HUES6 (cell line): ENCODE results near the gene EMC8.

ENCODE experiments used
- H3K27ac ChIP-seq: 2 replicates; pipeline ENCODE4 v1.7.0; 2013; ENCODE audit warnings: low read depth, mild to moderate bottlenecking, low read length, inconsistent platforms
- H3K27me3 ChIP-seq: 2 replicates; pipeline ENCODE4 v1.6.1; 2013; ENCODE audit warnings: low read length; ENCODE audit not compliant: control insufficient read depth, insufficient read depth
- H3K36me3 ChIP-seq: 2 replicates; pipeline ENCODE4 v1.6.1; 2013; ENCODE audit warnings: low read length; ENCODE audit not compliant: control insufficient read depth, insufficient read depth
- H3K4me1 ChIP-seq: 2 replicates; pipeline ENCODE4 v1.6.1; 2013; ENCODE audit warnings: low read length; ENCODE audit not compliant: control insufficient read depth, insufficient read depth
- H3K4me3 ChIP-seq: 2 replicates; pipeline ENCODE4 v1.5.1; 2013; ENCODE audit warnings: low read depth, low read length
- H3K9ac ChIP-seq: one replicate; pipeline ENCODE4 v1.6.1; 2013; ENCODE audit warnings: mild to moderate bottlenecking, low read length
- H3K9me3 ChIP-seq: 2 replicates; pipeline ENCODE4 v1.6.1; 2013; ENCODE audit warnings: low read depth, low read length; ENCODE audit not compliant: control insufficient read depth, insufficient read depth

The EMC8 gene

GRCh38 chr16:85834741-85835140 lies 35.4 kb upstream of the EMC8 start:
- Histone ChIP-seq H3K27ac (no peak overlapping the region), H3K27me3 (peaks cover 16% of the 10 kb centered on the region)

GRCh38 chr16:85833219-85833920 lies 34.0 kb upstream of the EMC8 start:
- H3K27me3 ChIP-seq = peaks cover 16% of the 10 kb centered on the region
- no peak overlapping the region for H3K9ac ChIP-seq

More at GRCh38 chr16:85834741-85835140, 35.4 kb upstream of the EMC8 start:
- Histone ChIP-seq H3K4me1 (no peaks in the 10 kb centered on the region), H3K9me3 (peaks cover 8% of the 10 kb centered on the region; the same call in 1 of the 2 replicates), H3K4me3 (no peak overlapping the region), H3K9ac (no peak overlapping the region), H3K36me3 (no peaks in the 10 kb centered on the region)

GRCh38 chr16:85832570-85833218 lies 33.4 kb upstream of the EMC8 start:
- peaks cover 8% of the 10 kb centered on the region; the same call in 1 of the 2 replicates for H3K9me3 ChIP-seq
- no peaks in the 10 kb centered on the region for H3K4me1 ChIP-seq
- H3K9ac ChIP-seq = no peak overlapping the region
- peaks cover 16% of the 10 kb centered on the region for H3K27me3 ChIP-seq
- no peaks in the 10 kb centered on the region for H3K36me3 ChIP-seq
- no peak overlapping the region for H3K27ac ChIP-seq
- H3K4me3 ChIP-seq = no peak overlapping the region

More at GRCh38 chr16:85833219-85833920, 34.0 kb upstream of the EMC8 start:
- Histone ChIP-seq H3K4me3 (no peak overlapping the region), H3K36me3 (no peaks in the 10 kb centered on the region), H3K9me3 (peaks cover 8% of the 10 kb centered on the region; the same call in 1 of the 2 replicates), H3K4me1 (no peaks in the 10 kb centered on the region), H3K27ac (no peak overlapping the region)

- Histone ChIP-seq H3K4me3 (no peak overlapping the region), H3K36me3 (no peaks in the 10 kb centered on the region), H3K9ac (no peak overlapping the region), H3K4me1 (no peaks in the 10 kb centered on the region), H3K27ac (no peak overlapping the region), H3K9me3 (peaks cover 8% of the 10 kb centered on the region; the same call in 1 of the 2 replicates), H3K27me3 (peaks cover 8% of the 10 kb centered on the region; the same call in 1 of the 2 replicates)
These were observed 31.5 kb upstream of the EMC8 start for GRCh38 chr16:85830821-85831220.

GRCh38 chr16:85829751-85830445 lies 30.6 kb upstream of the EMC8 start:
- H3K4me3 ChIP-seq = no peak overlapping the region
- no peak overlapping the region for H3K27ac ChIP-seq
- no peaks in the 10 kb centered on the region for H3K4me1 ChIP-seq
- no peak overlapping the region for H3K9ac ChIP-seq
- H3K27me3 ChIP-seq = peaks cover under 1% of the 10 kb centered on the region; the same call in 1 of the 2 replicates
- H3K36me3 ChIP-seq = no peaks in the 10 kb centered on the region
- peaks cover 8% of the 10 kb centered on the region; the same call in 1 of the 2 replicates for H3K9me3 ChIP-seq

GRCh38 chr16:85829171-85829719 lies 29.9 kb upstream of the EMC8 start:
- H3K27me3 ChIP-seq = no peaks in the 10 kb centered on the region; the same call in 1 of the 2 replicates
- no peak overlapping the region for H3K4me3 ChIP-seq
- H3K36me3 ChIP-seq = no peaks in the 10 kb centered on the region
- H3K9ac ChIP-seq = no peak overlapping the region
- H3K9me3 ChIP-seq = peaks cover 8% of the 10 kb centered on the region; the same call in 1 of the 2 replicates
- no peaks in the 10 kb centered on the region for H3K4me1 ChIP-seq
- H3K27ac ChIP-seq = no peak overlapping the region

GRCh38 chr16:85828166-85828565 lies 28.8 kb upstream of the EMC8 start:
- peaks cover 8% of the 10 kb centered on the region; the same call in 1 of the 2 replicates for H3K9me3 ChIP-seq
- H3K4me1 ChIP-seq = no peaks in the 10 kb centered on the region
- no peaks in the 10 kb centered on the region for H3K36me3 ChIP-seq
- H3K27ac ChIP-seq = no peak overlapping the region
- no peak overlapping the region for H3K4me3 ChIP-seq
- H3K9ac ChIP-seq = no peak overlapping the region
- H3K27me3 ChIP-seq = no peaks in the 10 kb centered on the region; the same call in 1 of the 2 replicates

- peaks cover 5% of the 10 kb centered on the region; the same call in 1 of the 2 replicates for H3K9me3 ChIP-seq
- H3K9ac ChIP-seq = no peak overlapping the region
- no peaks in the 10 kb centered on the region for H3K4me1 ChIP-seq
- no peak overlapping the region for H3K27ac ChIP-seq
- H3K4me3 ChIP-seq = no peak overlapping the region
- H3K36me3 ChIP-seq = no peaks in the 10 kb centered on the region
- no peaks in the 10 kb centered on the region; the same call in 1 of the 2 replicates for H3K27me3 ChIP-seq
These were observed 27.4 kb upstream of the EMC8 start for GRCh38 chr16:85826686-85827247.

GRCh38 chr16:85825326-85825725 lies 26.0 kb upstream of the EMC8 start:
- Histone ChIP-seq H3K4me1 (no peaks in the 10 kb centered on the region), H3K4me3 (no peak overlapping the region), H3K27me3 (peaks cover 9% of the 10 kb centered on the region), H3K27ac (no peak overlapping the region), H3K9ac (no peak overlapping the region), H3K9me3 (peaks cover 5% of the 10 kb centered on the region; the same call in 1 of the 2 replicates), H3K36me3 (no peaks in the 10 kb centered on the region)
